GM18511 (cell line): ENCODE data around the gene COX4I1.

Experiments
- ATAC-seq: cut with Tn5 transposase; IDR thresholded peaks from one replicate; pipeline ENCODE4 v1.9.1; 2021; ENCODE audit warnings: mild to moderate bottlenecking, moderate library complexity; ENCODE audit not compliant: unreplicated experiment

The COX4I1 gene

DNA sequence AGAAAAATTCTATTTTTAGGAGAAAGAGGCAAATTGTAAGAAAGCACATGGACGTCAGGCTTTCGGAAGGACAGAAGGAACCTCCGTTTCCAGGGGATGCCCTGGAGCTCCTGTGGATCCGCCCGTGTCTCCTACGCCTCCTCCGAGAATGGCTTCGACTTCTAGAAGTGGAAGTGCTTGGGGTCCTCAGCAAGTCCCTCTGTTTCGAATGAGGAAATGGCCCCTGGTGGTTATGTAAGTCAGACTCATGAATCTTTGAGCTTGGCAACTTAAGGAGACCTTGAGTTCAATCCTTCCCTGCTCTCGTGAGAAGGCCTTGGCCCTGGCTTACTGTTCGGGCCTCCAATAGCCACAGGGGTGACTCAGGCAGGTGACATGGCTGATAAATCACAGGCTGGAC is 38.9 kb downstream of the COX4I1 start:
- no peak for ATAC-seq

DNA sequence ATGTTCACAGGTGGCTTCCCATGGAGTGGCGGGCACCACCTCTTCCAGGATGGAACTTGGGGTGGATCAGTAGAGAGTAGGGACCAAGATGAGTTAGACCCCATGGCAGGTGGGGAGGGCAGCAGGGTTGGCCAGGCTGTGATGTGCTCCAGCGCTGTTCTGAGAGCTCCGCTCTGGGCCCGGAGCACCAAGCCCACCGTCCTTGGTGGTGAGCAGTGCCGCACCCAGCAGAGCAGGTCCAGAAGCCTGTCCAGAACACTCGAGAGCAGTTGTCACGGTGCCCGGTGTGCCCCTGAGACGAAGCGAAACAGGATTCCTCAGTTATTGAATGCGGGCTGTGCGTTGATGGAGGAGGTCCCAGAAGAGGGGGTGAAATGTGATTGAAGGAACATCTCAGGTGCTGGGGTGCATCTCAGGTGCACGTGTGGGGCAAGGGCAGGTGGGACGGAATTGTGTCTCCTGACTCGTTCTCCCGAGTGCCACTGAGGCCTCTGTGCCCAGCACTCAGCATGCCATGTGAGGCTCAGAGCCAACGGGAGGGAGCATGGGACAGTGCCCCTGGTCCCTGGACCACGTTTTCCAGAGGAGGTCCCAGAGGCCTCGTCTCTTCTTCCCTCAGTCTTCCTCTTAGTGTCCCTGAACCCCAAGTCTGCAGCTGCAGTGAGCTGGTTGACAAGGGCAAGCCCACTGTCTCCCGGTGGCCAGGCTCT is 39.5 kb downstream of the COX4I1 start:
- no peak for ATAC-seq

DNA sequence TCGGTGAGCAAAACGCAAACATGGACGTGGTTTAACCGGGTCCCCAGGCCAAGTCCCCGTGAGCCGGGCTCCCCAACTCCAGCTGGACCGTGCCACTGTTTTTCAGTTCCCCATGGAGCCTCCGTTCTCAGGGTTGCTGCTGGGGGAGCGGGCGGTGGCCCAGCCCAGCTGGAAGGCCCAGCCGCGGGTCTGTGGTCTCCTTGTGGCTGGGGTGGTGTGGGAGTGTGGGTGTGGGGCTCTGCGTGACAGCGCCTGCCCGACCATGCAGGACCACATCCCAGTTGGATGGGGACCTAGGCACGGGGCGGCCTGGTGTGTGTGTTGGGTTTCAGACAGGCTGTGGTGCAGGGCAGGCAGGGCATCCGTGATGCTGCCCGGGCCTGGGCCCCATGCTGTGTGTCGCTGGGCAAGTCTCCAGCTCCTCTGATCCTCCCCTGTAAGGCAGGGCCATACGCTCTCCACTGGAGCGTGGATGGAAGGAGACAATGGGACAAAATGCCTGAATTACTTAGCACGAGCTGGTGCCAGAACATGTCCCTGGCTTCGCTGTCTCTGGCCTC is 40.3 kb downstream of the COX4I1 start:
- no peak for ATAC-seq

DNA sequence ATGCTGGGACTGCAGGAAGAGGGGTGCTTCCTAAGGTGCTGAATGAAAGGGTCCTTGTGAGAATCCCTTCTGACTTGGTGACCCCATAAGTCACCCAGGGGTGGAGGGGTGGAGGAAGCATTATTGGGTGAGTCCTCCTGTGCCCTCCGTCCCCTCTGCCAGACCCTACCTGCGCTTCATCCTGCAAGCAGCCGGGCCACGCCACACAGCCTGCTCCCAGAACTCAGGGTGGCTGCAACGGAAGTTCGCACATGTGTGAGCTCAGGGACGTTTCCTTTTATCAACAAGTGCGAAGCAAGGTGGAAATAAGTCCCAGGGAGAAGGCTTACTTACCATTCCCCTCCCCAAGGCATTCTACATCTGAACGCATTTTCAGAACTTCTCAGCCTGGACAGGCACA is 40.9 kb downstream of the COX4I1 start:
- no peak for ATAC-seq

DNA sequence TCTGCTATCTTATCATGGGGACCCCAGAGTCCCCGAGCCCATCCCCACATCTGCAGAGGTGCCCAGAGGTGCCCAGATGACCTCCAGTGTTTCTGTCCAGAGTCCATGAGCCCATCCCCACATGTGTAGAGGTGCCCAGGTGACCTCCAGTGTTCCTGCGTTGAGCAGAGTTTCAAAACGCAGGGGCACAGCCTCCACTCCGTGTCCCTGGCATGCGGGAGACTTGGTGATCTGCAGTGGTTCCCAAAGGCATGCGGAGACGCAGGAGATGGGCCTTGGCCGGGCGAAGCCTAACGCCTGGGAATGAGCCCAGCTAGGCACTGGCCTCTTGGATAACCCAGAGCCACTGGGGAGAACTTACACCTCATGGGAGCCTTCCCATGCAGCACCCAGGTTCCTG is 41.3 kb downstream of the COX4I1 start:
- no peak for ATAC-seq

DNA sequence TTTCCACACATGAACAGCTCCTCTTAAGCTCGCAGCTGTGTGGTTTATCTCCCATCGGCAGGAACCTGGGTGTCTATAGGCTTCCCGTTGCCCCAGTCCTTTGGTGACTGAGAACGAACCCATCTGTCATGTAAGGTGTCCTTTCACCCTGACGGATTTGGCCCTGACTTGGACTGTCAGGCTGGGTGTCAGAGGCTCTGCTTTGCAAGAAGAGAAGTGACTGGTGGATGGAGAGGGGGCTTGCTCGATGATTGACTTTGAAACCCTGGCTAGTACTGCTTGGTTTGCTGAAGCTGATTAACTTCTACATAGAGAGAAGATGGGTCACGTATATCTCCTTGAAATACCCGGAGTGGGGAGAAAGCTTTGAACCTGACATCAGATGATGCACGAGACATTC is 42.9 kb downstream of the COX4I1 start:
- ATAC-seq, result no peak

DNA sequence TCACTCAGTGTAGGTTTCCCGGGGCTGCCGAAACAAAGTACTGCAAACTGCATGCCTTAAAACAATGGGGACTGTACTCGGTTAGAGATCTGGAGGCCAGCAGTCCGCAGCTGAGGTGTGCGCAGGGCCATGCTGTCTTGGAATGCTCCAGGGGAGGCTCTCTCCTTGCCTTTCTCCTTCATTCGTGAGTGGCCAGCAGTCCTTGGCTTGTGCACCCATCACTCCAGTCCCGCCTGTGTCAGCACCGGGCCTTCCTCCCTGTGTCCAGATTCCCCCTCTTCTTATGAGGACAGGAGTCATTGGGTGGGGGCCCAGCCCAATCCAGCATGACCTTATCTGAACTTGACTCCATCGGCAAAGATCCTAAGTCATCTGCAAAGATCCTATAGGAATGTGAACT is 43.4 kb downstream of the COX4I1 start:
- ATAC-seq, result no peak

DNA sequence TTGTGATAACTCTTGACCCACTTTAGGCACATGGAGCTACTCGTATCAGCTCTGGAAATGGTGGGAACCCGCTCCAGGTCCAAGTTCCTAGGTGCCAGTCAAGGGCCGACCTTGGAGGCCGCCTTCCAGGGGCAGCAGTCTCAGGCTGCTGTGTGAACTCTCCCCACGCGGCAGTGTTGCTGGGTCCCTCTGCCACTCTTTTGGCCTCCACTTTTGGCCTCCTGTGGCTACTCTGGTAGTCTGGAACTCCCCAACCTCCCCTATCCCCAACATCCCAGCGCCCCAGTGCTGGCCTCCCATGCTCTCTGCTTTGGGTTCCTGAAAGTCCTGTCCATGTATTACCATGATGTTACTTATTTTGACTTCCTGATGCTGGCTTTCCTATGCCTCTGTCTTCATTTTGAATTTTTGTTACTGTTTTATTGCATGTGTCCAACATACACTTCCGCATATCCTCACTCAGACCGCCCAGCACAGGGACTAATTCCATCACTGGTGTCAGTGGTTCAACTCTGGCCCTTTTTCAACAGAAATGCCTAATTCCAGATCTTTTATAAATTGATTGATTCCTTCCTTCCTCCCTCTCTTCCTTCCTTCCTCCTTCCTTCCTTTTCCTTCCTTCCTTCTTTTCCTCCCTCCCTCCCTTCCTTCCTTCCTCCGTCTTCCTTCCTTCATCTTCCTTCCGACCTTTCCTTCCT is 44.1 kb downstream of the COX4I1 start:
- no peak for ATAC-seq

DNA sequence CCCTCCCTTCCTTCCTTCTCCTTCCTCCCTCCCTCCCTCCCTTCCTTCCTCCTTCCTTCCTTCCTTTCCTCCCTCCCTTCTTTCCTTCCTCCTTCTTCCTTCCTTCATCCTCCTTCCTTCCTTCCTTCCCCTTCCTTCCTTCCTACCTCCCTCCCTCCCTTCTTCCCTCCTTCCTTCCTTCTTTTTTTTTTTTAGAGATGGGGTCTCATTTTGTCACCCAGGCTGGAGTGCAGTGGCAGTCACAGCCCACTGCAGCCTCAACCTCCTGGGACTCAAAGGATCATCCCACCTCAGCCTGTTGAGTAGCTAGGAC is 44.6 kb downstream of the COX4I1 start:
- no peak for ATAC-seq

DNA sequence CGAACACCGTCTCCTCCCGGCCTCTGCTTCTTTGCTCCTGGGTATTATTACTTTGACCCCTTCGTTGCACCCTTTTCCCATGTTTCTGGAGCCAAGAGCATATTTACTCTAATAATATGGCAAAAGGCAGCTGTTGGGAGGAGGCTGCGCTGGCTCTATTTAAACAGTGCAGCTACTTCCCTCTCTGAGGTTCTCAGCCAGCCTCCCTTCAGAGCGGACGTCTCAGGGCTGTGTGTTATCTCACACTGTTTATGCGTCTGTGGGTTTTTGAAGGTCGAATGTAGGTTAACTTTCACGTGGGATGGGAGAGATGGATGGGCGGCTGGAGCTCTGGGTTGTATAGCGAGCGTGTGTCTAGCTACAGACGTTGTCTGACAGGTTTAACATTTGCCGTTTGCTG is 45.3 kb downstream of the COX4I1 start:
- no peak for ATAC-seq

DNA sequence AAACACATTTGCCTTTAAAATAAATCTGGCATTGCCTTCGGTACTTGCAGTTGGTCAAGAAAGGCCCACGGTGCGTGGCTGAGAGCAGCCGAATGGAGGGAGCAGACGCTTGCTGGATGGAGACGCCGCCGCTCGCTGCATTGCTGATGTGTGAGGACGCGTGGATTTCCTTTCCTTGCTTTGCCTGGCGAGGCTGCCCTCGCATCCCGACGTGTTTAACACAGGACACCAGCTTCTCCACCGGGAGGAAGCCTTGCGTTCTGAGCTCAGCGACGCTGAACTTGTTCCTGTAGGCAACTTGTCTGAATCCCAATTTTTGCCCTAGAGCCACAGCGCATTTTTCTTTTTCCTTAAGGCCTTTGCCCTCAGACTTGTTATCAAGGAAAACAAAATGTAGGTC is 45.8 kb downstream of the COX4I1 start:
- no peak for ATAC-seq

DNA sequence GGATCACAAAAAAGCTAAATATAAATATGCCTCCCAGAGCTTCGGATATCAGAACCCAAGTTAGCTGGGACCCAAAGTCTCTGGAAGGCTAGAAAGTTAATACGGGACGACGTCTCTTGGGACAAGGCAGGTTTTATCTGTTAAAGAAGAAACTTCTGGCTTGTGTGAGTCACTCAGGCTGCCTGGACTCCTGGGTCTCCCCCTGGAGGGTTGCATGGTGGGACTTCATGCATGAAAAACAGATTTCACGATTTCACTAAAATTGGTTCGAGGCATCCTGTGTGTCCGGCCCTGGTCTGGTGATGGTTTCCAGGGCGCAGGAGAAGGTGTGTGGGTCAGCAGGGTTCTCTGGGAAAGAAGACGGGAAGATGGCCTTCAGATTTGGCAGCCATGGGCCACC is 47.0 kb downstream of the COX4I1 start:
- ATAC-seq, result no peak

DNA sequence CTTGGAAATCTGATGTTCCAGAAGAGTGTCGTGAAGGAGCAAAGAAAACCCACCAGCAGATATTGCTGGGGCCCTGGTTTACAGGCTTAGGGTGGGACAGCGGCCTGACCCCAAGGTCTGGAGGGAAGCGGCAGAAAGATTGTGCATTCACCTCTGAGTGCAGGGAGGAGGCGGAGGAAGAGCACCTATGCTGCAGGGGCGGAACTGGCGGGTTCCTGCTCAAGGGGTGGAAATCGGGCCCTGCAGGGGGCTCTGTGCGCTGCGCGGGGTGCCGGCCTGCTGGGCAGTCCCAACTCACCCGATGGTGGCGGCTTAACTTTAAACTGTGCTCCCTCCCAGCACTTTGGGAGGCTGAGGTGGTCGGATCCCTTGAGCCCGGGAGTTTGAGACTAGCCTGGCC is 47.5 kb downstream of the COX4I1 start:
- no peak for ATAC-seq

DNA sequence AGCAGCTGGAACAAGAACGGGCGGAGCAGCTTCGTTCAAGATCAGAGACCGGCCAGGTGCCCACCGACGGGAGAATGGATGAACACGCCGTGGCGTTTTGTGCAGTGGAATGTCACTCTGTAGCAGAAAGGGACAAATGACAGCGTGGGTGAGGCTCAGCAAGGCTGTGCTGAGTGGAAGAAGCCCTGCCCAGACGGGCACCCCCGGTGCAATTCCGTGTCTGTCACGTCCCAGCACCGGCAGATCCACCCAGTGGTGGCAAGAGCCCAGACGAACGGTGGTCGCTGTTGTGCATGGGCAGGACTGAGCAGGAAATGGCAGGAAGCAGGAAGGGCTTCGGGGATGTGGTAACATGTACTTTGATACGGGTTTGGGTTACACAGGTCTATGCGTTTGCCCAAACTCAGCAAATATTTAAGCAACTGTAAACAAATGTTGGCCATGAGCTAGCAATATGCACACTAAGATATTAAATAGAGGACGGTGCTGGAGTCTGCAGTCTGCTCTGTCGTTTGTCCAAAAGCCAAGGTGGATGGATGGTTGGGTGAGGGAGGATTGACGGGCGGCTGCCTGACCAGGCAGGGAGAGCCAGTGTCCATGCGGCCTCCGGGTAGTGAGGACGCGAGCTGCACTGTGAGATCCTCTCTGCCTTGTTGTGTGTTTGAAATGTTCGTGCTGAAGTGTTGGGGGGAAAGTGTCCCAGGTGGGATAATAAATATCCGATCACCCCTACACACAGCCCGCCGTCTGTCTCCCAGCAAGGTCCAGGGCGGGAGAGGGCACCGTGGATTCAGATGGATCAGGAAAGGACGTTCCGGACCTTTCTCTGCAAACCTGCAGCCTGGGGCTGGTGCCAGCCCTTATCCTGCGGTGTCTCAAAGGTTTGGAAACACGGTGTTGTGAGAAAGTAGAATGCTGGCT is 48.4 kb downstream of the COX4I1 start:
- ATAC-seq, result no peak

DNA sequence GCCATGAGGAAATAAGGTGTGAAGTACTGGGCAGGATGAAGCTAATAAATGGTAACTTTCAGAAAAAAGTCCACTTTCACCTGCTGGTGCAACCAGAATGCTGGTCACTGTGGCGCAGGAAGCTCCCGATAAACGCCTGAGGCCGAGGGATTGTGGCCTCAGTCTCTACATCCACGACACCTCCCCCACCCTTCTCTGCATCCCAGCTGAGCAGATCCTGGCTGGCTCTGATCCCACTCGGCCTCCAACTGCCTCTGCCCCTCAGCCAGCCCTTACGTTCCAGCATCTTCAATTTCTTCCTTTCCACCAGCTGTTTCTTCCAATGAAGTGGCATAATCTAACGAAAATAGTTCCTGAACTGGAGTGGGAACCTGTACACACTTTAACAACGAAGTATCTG is 49.5 kb downstream of the COX4I1 start:
- ATAC-seq, result no peak

DNA sequence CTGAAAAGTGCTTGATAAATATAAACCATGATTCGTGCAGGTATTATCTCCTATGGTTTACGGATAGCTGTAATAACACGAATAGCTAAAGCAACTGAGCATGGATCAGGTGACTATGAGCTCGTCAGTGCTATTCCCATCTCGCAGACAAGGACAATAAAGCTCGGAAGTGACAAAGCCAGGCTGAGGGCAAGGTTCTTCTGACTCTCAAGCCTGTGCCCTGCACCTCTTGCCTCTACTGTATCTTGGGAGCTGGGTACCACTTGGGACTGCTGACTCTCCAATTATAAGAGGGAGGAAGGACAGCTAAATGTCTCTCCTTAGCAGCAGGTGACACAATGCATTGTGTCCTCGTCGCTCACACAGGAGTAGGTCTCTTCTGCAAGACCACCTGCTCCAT is 49.9 kb downstream of the COX4I1 start:
- no peak for ATAC-seq

DNA sequence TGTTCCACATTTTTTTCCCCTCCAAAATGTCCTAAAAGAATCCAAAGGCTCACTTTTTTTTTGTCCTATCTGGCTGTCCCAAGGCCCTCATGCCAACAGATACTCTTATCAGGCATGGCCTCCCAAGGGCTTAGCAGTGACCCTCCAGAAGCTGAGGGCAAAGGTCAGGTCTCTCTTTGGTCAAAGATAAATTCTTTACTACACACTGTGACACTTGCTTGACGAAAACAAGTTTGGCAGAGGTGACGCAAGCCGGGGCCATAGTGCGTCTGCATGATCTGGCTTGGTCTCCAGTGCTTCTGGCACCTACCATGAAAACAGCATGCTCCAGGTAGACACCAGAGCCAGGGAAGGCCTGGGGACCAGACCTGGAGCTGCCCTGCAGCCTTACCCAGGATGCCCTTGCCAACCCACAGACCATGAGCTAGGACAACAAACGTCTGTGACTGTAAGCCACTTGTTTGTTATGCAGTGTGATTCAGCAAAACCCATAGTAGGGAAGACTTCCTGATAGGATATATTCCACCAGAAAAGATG is 50.9 kb downstream of the COX4I1 start:
- ATAC-seq, result no peak

DNA sequence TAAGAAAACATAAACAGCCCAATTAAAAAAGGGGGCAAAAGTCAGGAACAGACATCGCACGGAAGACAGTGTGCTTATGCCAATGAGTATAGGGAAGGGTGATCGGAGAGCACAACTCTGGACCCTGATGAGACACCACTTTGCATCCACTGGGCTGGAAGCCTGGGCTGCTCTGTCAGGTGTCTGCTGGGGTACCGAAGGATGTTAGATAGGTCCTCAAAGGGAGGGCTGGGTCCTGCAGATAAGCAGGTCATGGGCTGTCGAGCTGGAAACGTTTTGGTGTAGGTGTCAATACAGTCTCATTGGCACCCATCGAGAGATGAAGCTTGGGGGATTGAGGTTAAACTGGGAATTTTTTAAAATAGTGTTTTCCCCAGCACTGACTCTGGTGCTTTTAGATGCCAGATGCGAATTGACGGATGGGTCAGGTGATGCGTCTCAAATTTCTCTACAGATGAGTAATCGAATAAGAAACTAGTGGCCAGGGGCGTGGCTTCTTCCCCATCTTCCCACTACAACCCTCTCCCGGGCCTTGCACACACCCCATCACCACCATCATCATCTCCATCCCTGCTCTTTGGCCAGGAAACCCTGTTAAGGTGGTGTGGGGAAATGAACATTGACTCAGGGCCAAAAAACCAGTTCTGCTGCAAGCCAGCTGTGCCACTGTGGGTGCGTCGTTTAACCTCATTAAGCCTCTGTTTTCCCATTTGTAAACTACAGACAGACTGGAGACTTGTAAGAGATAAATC is 51.7 kb downstream of the COX4I1 start:
- no peak for ATAC-seq

DNA sequence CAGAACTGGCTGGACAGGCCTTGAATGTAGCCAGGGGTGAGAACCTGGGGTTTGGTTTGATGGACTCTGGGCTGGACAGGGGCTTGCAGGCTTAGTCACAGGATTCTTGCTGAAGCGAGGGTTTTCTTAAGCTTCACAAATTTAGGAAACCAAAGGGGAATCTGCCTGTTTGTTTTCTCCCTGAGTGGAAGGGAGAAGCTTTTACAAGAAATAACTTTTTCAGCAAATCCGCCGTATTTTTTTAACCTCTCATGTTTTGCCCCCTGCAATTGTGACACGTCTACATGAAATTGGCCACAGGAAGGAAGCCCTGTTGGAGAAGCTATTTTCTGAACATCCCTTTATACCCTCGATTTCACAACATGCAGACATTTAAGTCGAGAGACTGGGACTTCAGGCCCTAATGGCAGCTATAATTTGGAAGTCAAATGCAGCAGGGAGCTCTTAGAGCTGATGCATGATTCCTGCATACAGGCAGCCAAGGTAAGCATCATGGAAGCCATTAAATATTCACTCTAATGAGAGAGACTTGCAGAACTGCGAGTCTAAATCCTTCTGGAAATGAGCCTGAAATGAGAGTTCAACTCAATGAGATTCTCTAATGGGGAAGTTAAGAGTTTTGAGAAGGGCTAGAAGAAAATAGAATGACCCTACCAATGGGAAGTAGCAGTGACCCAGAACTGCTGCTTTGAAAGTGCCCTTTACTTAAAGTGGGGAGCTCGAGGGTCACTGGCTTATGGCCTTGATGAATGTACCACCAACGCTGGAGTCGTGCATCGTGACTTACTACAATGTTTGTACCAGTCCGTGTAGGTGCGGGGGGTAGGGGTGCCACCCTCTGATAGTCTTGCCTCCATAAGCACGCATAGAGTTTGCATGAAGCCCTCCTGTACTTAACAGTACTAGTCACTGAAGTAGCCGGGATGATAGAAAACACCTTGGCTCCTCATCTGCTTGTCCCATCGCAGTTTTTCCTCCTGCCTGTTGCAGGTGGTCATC is 54.4 kb downstream of the COX4I1 start:
- ATAC-seq, result no peak
